ENCODE results near the gene EGR1. TPM values are rescaled to one million over a fixed set of nuclear protein-coding genes. Genes with fewer than 3 reads are reported as not detected.

Gene EGR1
- total RNA-seq, 1 donor from 2014 or later: 64.4 TPM

GRCh38 chr5:138460032-138460693, 5.1 kb upstream of the EGR1 start:
- H3K36me3 Mint-ChIP-seq: no peaks in the 10 kb centered on the region
- DNase-seq (ENCODE audit: extremely low spot score, unreplicated experiment): no peak
- peaks cover 19% of the 10 kb centered on the region for H3K27me3 Mint-ChIP-seq
- peak overlapping the region; percentile 12 for H3K27ac Mint-ChIP-seq
- H3K4me1 Mint-ChIP-seq (ENCODE audit: unreplicated experiment): peaks cover 13% of the 10 kb centered on the region
- TF ChIP-seq CTCF (conservative IDR thresholded peaks at IDR 0.05): no peak
- no peaks in the 10 kb centered on the region for H3K9me3 Mint-ChIP-seq
- peak overlapping the region; percentile 3 for H3K4me3 Mint-ChIP-seq

- peaks cover 1% of the 10 kb centered on the region for H3K36me3 Mint-ChIP-seq
- DNase-seq (ENCODE audit: extremely low spot score, unreplicated experiment): no peak
- TF ChIP-seq CTCF (conservative IDR thresholded peaks at IDR 0.05): no peak
Measured at GRCh38 chr5:138461343-138462125, 3.7 kb upstream of the EGR1 start.

GRCh38 chr5:138463419-138464007, 1.8 kb upstream of the EGR1 start:
- H3K9me3 Mint-ChIP-seq: no peaks in the 10 kb centered on the region
- H3K27ac Mint-ChIP-seq: peak overlapping the region; percentile 93
- peaks cover 29% of the 10 kb centered on the region for H3K27me3 Mint-ChIP-seq
- H3K4me3 Mint-ChIP-seq: peak overlapping the region; percentile 91
- TF ChIP-seq CTCF (conservative IDR thresholded peaks at IDR 0.05): no peak
- H3K4me1 Mint-ChIP-seq (ENCODE audit: unreplicated experiment): peaks cover 30% of the 10 kb centered on the region
- no peak for DNase-seq (ENCODE audit: extremely low spot score, unreplicated experiment)
- peaks cover 21% of the 10 kb centered on the region for H3K36me3 Mint-ChIP-seq

More at GRCh38 chr5:138461343-138462125, 3.7 kb upstream of the EGR1 start:
- peak overlapping the region; percentile 62 for H3K4me3 Mint-ChIP-seq
- peak overlapping the region; percentile 10 for H3K27ac Mint-ChIP-seq
- peaks cover 16% of the 10 kb centered on the region for H3K27me3 Mint-ChIP-seq
- H3K4me1 Mint-ChIP-seq (ENCODE audit: unreplicated experiment): peaks cover 15% of the 10 kb centered on the region
- no peaks in the 10 kb centered on the region for H3K9me3 Mint-ChIP-seq

- peak; percentile 97 for DNase-seq (ENCODE audit: extremely low spot score, unreplicated experiment)
- Mint-ChIP-seq H3K36me3 (peaks cover 25% of the 10 kb centered on the region), H3K27ac (peak overlapping the region; percentile 93), H3K27me3 (peaks cover 30% of the 10 kb centered on the region), H3K4me3 (peak overlapping the region; percentile 91), H3K4me1 (ENCODE audit: unreplicated experiment) (peaks cover 33% of the 10 kb centered on the region), H3K9me3 (no peaks in the 10 kb centered on the region)
- TF ChIP-seq CTCF (conservative IDR thresholded peaks at IDR 0.05): peak; percentile 99
Measured at GRCh38 chr5:138464008-138464387, 1.3 kb upstream of the EGR1 start.

- Mint-ChIP-seq H3K27me3 (peaks cover 33% of the 10 kb centered on the region), H3K4me3 (peak overlapping the region; percentile 91), H3K36me3 (peaks cover 25% of the 10 kb centered on the region), H3K9me3 (no peaks in the 10 kb centered on the region), H3K4me1 (ENCODE audit: unreplicated experiment) (peaks cover 33% of the 10 kb centered on the region), H3K27ac (peak overlapping the region; percentile 93)
- DNase-seq (ENCODE audit: extremely low spot score, unreplicated experiment): peak; percentile 97
- peak; percentile 64 for TF ChIP-seq CTCF (conservative IDR thresholded peaks at IDR 0.05)
Measured at GRCh38 chr5:138464388-138465260, 655 bp upstream of the EGR1 start.
